Left cardiac atrium (tissue), 4 donors: ENCODE results near the gene ITGA4. TPM values are rescaled to one million over a fixed set of nuclear protein-coding genes. Genes with fewer than 3 reads are reported as not detected.

ENCODE experiments used
- ATAC-seq, 2 donors: fragments of 200-7000 bp; cut with Tn5 transposase; one replicate each; pipeline ENCODE4 v1.9.1; 2020; ENCODE audit warnings: mild to moderate bottlenecking in 2 of 2, moderate library complexity in 2 of 2
- DNase-seq: peaks from one replicate; pipeline ENCODE4 v3.0.0-alpha.2; 2020
- intact Hi-C, 2 donors: fragments of 100-400 bp; cut with DNase I; formaldehyde crosslinking; loops; one replicate each; pipeline versions ENCODE4 v1.14.1 to v1.15.1; 2022 to 2023
- total RNA-seq, 2 donors: library from RNA; stranded (reverse); fragmentation: NEBNext Ultra II Directional; extraction: Animal tissue kit (Norgen Biotek cat#: 25700); gene quantifications; one replicate each; pipeline ENCODE4 v1.2.1, GENCODE V29; 2021
- donor health status: DM: no; HTN: yes; CAD: no.
- donor health status: DM: no; HTN: yes; CAD: no; lungs with severe emphysema.
- donor health status: DM: yes; HTN: yes; CAD: no.
- donor health status: Dilated cardiomyopathy.

The ITGA4 gene
- total RNA-seq, 2 donors from 2014 or later: 2.6 to 4.2 TPM

GRCh38 chr2:181456660-181457120 lies 496 bp upstream of the ITGA4 start:
- intact Hi-C loops: no loop called here
- DNase-seq (peak; percentile 61), ATAC-seq (peak; percentile 80 to 85)

GRCh38 chr2:181457741-181458425 lies 697 bp downstream of the ITGA4 start:
- peak; percentile 38 to 58 for ATAC-seq
- intact Hi-C loops: no loop called here
- DNase-seq: peak; percentile 24

DNA sequence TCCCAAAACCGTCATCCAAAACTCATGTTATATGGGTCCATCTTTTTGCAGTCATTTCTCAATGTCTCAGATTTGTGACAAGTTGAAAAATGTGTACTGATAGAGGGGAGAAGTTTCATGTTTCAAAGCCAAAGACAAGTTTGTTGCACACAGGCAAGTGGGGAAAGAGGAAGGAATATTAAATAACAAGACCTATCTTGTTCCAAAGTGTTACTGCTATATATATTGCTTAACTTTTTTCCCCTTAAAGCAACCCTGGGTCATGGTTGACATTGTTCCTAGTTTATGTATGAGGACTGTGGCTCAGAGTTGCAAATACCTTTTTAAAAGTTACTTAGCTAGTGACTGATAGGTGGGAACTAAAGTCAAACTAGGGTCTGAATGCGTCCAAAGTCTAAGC lies 1.7 kb downstream of the ITGA4 start:
- no peak for DNase-seq
- intact Hi-C loops: no loop called here
- ATAC-seq: no peak

DNA sequence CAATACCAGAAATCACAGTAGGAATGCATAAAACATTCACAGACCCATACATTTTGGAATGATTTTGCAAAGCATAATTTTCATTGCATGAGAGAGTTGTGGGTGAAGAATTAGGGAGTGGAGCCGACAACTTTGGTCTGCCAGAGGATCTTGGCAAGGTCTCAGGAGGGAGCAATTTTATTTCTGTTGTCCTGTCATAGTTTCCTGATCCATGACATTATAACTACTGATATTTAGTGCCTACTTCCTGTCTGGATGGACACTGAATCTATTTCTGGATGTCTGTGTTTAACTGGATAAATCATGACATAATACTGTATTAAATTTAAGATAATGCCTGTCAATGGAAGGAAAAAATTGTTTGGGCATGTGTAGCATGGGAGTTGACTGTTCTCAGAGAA lies 2.4 kb downstream of the ITGA4 start:
- intact Hi-C loops: loop anchor here in 1 of 2 donors (10.0 kb wide), 3 partner anchors 355 to 1335 kb away; no protein-coding TSS in a partner anchor
- no peak for ATAC-seq
- DNase-seq: no peak

GRCh38 chr2:181461056-181461997 lies 4.1 kb downstream of the ITGA4 start:
- intact Hi-C loops: loop anchor here in 1 of 2 donors (10.0 kb wide), 3 partner anchors 357 to 1337 kb away; no protein-coding TSS in a partner anchor
- ATAC-seq (no peak), DNase-seq (no peak)

GRCh38 chr2:181462033-181462432 lies 4.8 kb downstream of the ITGA4 start:
- ATAC-seq (no peak), DNase-seq (no peak)
- intact Hi-C loops: loop anchor here in 1 of 2 donors (10.0 kb wide), 3 partner anchors 357 to 1337 kb away; no protein-coding TSS in a partner anchor

- DNase-seq (no peak), ATAC-seq (no peak)
- intact Hi-C loops: loop anchor here in 1 of 2 donors (10.0 kb wide), 3 partner anchors 359 to 1339 kb away; no protein-coding TSS in a partner anchor
These were observed 6.4 kb downstream of the ITGA4 start for GRCh38 chr2:181463588-181463987.

- ATAC-seq: no peak
- DNase-seq: no peak
- intact Hi-C loops: loop anchor here in 1 of 2 donors (10.0 kb wide), 3 partner anchors 360 to 1340 kb away; no protein-coding TSS in a partner anchor
These were observed 7.8 kb downstream of the ITGA4 start for GRCh38 chr2:181464966-181465365.

- DNase-seq (no peak), ATAC-seq (no peak)
- intact Hi-C loops: loop anchor here in 1 of 2 donors (10.0 kb wide), 3 partner anchors 361 to 1341 kb away; no protein-coding TSS in a partner anchor
These were observed 8.6 kb downstream of the ITGA4 start for GRCh38 chr2:181465676-181466375.

DNA sequence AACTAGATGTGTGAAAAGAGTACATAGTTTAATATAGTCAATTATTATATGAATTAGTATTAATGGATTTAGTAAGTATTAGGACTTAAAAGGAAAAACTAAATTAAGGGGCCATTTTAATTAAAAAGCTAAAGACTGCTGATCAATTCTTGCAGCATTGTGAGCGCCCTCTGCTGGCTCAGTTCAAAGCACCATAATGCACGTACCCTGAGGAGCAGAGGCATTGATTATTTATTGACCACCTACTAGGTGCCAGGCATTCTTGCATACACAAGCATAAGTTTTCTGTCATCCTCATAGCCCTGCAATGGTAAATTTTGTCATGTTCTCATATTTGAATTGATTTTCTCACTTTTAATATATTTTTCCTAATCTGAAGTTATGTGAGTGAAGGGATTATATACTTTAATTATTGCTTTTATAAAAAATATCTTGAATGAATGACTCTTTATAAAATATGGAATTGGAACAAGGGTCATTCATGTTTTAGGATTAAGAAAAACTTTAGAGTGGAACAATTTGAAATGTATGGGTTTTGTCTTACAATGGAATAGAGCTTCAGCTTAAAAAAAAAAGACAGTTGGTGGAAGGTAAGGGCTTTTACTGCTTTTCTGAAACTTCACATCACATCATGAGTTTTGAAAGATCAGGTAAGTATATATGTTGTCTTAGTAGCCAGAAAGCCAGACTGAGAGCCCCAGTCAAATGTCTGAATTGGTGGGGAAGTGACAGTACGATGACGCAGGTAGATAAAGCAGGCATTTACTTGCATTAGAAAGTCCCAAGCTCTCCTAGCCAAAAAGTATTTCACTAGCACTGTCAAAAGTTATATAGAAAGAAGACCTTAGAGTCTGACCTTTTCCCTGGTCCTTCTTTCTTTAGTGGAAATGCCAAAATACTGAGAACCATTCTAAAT lies 9.7 kb downstream of the ITGA4 start:
- ATAC-seq (no peak), DNase-seq (peak; percentile 73)
- intact Hi-C loops: loop anchor here in 1 of 2 donors (10.0 kb wide), 3 partner anchors 362 to 1342 kb away; no protein-coding TSS in a partner anchor

DNA sequence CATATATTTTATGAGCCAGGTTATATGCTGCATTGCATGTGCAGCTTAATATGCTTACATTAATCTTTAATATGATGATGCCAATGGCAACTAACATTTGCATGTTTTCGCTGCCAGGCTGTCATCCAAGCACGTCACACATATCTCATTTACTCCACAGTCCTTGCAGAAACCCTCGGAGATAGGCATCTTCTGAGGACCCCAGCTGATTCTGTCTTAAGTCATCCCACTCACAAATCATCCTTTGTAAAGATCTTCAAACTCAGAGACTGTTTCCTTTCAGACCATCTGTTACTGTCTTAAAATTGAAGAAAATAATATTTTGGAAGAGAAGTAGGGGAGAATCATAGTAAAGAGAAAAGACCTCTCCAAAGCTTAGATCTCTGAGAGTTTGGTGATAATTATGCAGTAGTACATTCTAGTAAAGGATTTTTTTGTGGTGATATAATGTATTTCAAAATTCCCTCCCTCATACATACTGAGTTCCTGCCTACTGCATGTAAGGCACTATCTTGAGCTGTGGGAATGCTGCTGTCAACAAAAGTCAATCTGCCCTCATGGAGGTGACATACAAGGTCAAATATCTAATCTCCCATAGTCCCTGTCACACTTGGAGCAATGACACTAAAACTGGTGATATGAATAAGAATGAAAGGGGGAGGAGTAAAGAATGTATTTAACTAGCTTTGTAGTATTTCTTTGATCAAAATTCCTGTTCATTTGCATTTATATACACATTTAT lies 11.0 kb downstream of the ITGA4 start:
- peak in 1 of 2 donors; percentile 35 for ATAC-seq
- DNase-seq: no peak
- intact Hi-C loops: loop anchor here in 1 of 2 donors (10.0 kb wide), 3 partner anchors 363 to 1343 kb away; no protein-coding TSS in a partner anchor

DNA sequence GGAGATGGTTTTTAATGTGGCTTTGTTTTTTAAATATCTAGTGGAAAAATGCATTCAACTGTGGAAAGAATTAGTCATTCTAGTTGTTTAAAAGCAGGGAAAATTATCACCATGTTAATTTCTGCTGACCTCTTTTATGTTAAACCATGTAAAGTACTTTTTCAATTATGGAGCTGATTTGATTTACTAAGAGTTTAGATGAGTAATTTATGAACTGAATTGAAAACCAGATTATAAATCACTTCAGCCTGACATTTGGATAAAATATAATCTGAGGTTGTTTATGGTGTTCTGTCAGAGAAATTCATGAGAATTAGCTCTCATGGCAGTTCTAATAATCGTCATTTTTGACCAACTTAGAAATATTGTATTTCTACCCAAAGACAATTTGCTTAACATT lies 11.6 kb downstream of the ITGA4 start:
- intact Hi-C loops: loop anchor here in 1 of 2 donors (10.0 kb wide), 3 partner anchors 364 to 1344 kb away; no protein-coding TSS in a partner anchor
- ATAC-seq: no peak
- no peak for DNase-seq

GRCh38 chr2:181471226-181471625 lies 14.0 kb downstream of the ITGA4 start:
- no peak for DNase-seq
- ATAC-seq: no peak
- intact Hi-C loops: no loop called here

- ATAC-seq: no peak
- intact Hi-C loops: no loop called here
- no peak for DNase-seq
These were observed 14.6 kb downstream of the ITGA4 start for GRCh38 chr2:181471783-181472182.

DNA sequence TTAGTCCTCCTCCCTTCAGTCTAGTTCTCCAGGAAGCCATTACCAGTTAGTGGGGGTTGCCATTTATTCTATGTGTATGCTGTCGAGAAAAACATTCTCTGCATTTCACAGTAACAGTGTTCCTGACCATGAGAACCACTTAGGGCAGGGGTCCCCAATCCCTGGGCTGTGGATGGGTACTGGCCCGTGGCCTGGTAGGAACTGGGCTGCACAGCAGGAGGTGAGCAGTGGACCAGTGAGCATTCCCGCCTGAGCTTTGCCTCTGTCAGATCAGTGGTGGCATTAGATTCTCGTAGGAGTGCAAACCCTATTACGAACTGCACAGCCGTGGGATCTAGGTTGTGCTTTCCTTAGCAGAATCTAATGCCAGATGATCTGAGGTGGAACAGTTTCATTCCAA lies 15.8 kb downstream of the ITGA4 start:
- no peak for ATAC-seq
- no peak for DNase-seq

GRCh38 chr2:181474222-181474881 lies 17.2 kb downstream of the ITGA4 start:
- ATAC-seq: no peak
- intact Hi-C loops: no loop called here
- no peak for DNase-seq

More for the DNA sequence above, 15.8 kb downstream of the ITGA4 start:
- intact Hi-C loops: no loop called here

GRCh38 chr2:181483211-181483610 lies 26.0 kb downstream of the ITGA4 start:
- intact Hi-C loops: no loop called here
- no peak for ATAC-seq
- DNase-seq: no peak
